IMR-90 (cell line): ENCODE measurements around the gene CTNNA2. TPM values are rescaled to one million over a fixed set of nuclear protein-coding genes. Genes with fewer than 3 reads are reported as not detected.

Experiments
- ATAC-seq: fragments of 200-7000 bp; cut with Tn5 transposase; 2 replicates; pipeline ENCODE4 v1.9.1; 2020; ENCODE audit warnings: low read depth, mild to moderate bottlenecking, moderate library complexity
- BruUV-seq: library from RNA; stranded (reverse); fragments of 400-500 nt; replicated peaks from 2 replicates; lab custom pipeline; 2021; lab: Mats Ljungman, UMichigan
- CTCF ChIA-PET: fragments of 300-600 bp; formaldehyde crosslinking; extraction: SDS; loops from one replicate; lab custom pipeline; 2021; ENCODE audit warnings: antibody characterized with exemption; lab: Yijun Ruan, JAX
- POLR2A ChIA-PET: fragments of 300-600 bp; sonication (Branson Sonifier 250); formaldehyde crosslinking; loops from one replicate; lab custom pipeline; 2022; ENCODE audit warnings: antibody characterized with exemption; ENCODE audit not compliant: unreplicated experiment; lab: Charles Lee
- DNase-seq: peaks from one replicate; pipeline ENCODE4 v3.0.0; 2013
- H2AFZ ChIP-seq: replicated peaks from 2 replicates; pipeline ENCODE3; 2013; ENCODE audit warnings: low read length, mild to moderate bottlenecking; ENCODE audit not compliant: poor library complexity
- H2AK5ac ChIP-seq: 2 replicates; pipeline ENCODE4 v1.6.1; 2013; ENCODE audit warnings: low read depth, low read length, inconsistent platforms
- H2AK9ac ChIP-seq: replicated peaks from 2 replicates; pipeline ENCODE3; 2013; ENCODE audit warnings: mild to moderate bottlenecking, low read depth, low read length, moderate library complexity; ENCODE audit not compliant: poor library complexity
- H2BK120ac ChIP-seq: 2 replicates; pipeline ENCODE4 v1.6.1; 2013; ENCODE audit warnings: low read depth, low read length, inconsistent platforms
- H2BK15ac ChIP-seq: 3 replicates; pipeline ENCODE4 v1.6.1; 2013; ENCODE audit warnings: low read depth, low read length, inconsistent platforms
- H2BK20ac ChIP-seq: 2 replicates; pipeline ENCODE4 v1.6.1; 2013; ENCODE audit warnings: low read depth, mild to moderate bottlenecking, inconsistent platforms, low read length, moderate library complexity
- H2BK5ac ChIP-seq: 2 replicates; pipeline ENCODE4 v1.6.1; 2013; ENCODE audit warnings: mild to moderate bottlenecking, low read depth, low read length, inconsistent platforms; ENCODE audit not compliant: poor library complexity, severe bottlenecking
- H3K14ac ChIP-seq: replicated peaks from 2 replicates; pipeline ENCODE4 v1.6.1; 2013; ENCODE audit warnings: low read depth, low read length, inconsistent platforms
- H3K18ac ChIP-seq: 2 replicates; pipeline ENCODE4 v1.6.1; 2013; ENCODE audit warnings: low read depth, low read length, control low read depth
- H3K23ac ChIP-seq: 2 replicates; pipeline ENCODE4 v1.6.1; 2013; ENCODE audit warnings: low read depth, low read length, inconsistent platforms
- H3K27ac ChIP-seq: 2 replicates; pipeline ENCODE4 v1.5.1; 2013; ENCODE audit warnings: mild to moderate bottlenecking, control low read depth, low read length; ENCODE audit not compliant: insufficient read depth
- H3K27me3 ChIP-seq: 2 replicates; pipeline ENCODE4 v1.6.1; 2013; ENCODE audit warnings: low read length; ENCODE audit not compliant: control insufficient read depth, insufficient read depth
- H3K36me3 ChIP-seq: 2 replicates; pipeline ENCODE4 v1.6.1; 2013; ENCODE audit warnings: low read length, mixed read lengths; ENCODE audit not compliant: control insufficient read depth, insufficient read depth
- H3K4ac ChIP-seq: 2 replicates; pipeline ENCODE4 v1.6.1; 2013; ENCODE audit warnings: low read depth, low read length, inconsistent platforms
- H3K4me1 ChIP-seq: 2 replicates; pipeline ENCODE4 v1.6.1; 2013; ENCODE audit warnings: low read length, mixed read lengths; ENCODE audit not compliant: control insufficient read depth, insufficient read depth
- H3K4me2 ChIP-seq: 2 replicates; pipeline ENCODE4 v1.6.1; 2013; ENCODE audit warnings: low read depth, mild to moderate bottlenecking, control low read depth, low read length, moderate library complexity
- H3K4me3 ChIP-seq: 2 replicates; pipeline ENCODE4 v1.5.1; 2013; ENCODE audit warnings: low read depth, mild to moderate bottlenecking, control low read depth, low read length, moderate library complexity; ENCODE audit not compliant: insufficient read depth
- H3K56ac ChIP-seq: 2 replicates; pipeline ENCODE4 v1.6.1; 2013; ENCODE audit warnings: low read length, inconsistent platforms; ENCODE audit not compliant: insufficient read depth; ENCODE audit errors: extremely low read depth
- H3K79me1 ChIP-seq, 2 experiments: 2 replicates each; pipeline ENCODE4 v1.6.1; 2013; ENCODE audit warnings: low read length in 2 of 2, inconsistent platforms in 1 of 2, low read depth in 1 of 2
- H3K9ac ChIP-seq: 2 replicates; pipeline ENCODE4 v1.6.1; 2013; ENCODE audit warnings: low read depth, low read length, control low read depth
- H3K9me1 ChIP-seq: 2 replicates; pipeline ENCODE4 v1.6.1; 2013; ENCODE audit warnings: low read length, inconsistent platforms; ENCODE audit not compliant: insufficient read depth
- H3K9me3 ChIP-seq: 2 replicates; pipeline ENCODE4 v1.6.1; 2013; ENCODE audit warnings: low read length; ENCODE audit not compliant: control insufficient read depth, insufficient read depth
- H4K20me1 ChIP-seq: 2 replicates; pipeline ENCODE4 v1.6.1; 2013; ENCODE audit warnings: low read length, inconsistent platforms; ENCODE audit not compliant: insufficient read depth
- H4K5ac ChIP-seq: 2 replicates; pipeline ENCODE4 v1.6.1; 2013; ENCODE audit warnings: mild to moderate bottlenecking, low read depth, low read length, control low read depth
- H4K8ac ChIP-seq, 2 experiments: 2 replicates each; pipeline ENCODE4 v1.6.1; 2013; ENCODE audit warnings: low read depth in 2 of 2, low read length in 2 of 2, control low read depth in 1 of 2, inconsistent platforms in 1 of 2
- H4K91ac ChIP-seq: 2 replicates; pipeline ENCODE4 v1.6.1; 2013; ENCODE audit warnings: low read depth, low read length, inconsistent platforms; ENCODE audit not compliant: insufficient read depth
- BHLHE40 ChIP-seq: fragments of 150-350 bp; IDR thresholded peaks from 2 replicates; pipeline ENCODE4 v1.6.1; 2016; ENCODE audit warnings: mild to moderate bottlenecking, low read depth, low read length
- CEBPB ChIP-seq: IDR thresholded peaks from 2 replicates; pipeline ENCODE4 v1.6.1; 2012; ENCODE audit warnings: low read depth, low read length, improper control_type of control experiment
- CHD1 ChIP-seq: IDR thresholded peaks from 2 replicates; pipeline ENCODE4 v1.6.1; 2012; ENCODE audit warnings: low read depth, low read length, improper control_type of control experiment
- FOS ChIP-seq: fragments of 150-350 bp; IDR thresholded peaks from 2 replicates; pipeline ENCODE4 v1.6.1; 2016; ENCODE audit warnings: low read depth, low read length
- MAFK ChIP-seq: IDR thresholded peaks from 2 replicates; pipeline ENCODE4 v1.6.1; 2012; ENCODE audit warnings: low read depth, low read length, improper control_type of control experiment
- MAZ ChIP-seq: IDR thresholded peaks from 2 replicates; pipeline ENCODE4 v1.6.1; 2012; ENCODE audit warnings: low read depth, mild to moderate bottlenecking, low read length, improper control_type of control experiment, moderate library complexity, borderline replicate concordance
- MXI1 ChIP-seq: IDR thresholded peaks from 2 replicates; pipeline ENCODE4 v1.6.1; 2012; ENCODE audit warnings: low read depth, mild to moderate bottlenecking, low read length, moderate library complexity, borderline replicate concordance
- NFE2L2 ChIP-seq: fragments of 150-350 bp; IDR thresholded peaks from 2 replicates; pipeline ENCODE4 v1.6.1; 2016; ENCODE audit warnings: low read depth, mild to moderate bottlenecking, low read length
- POLR2A ChIP-seq: IDR thresholded peaks from 2 replicates; pipeline ENCODE4 v1.6.1; 2012; ENCODE audit warnings: mild to moderate bottlenecking, low read depth, low read length
- RAD21 ChIP-seq: IDR thresholded peaks from 2 replicates; pipeline ENCODE4 v1.6.1; 2012; ENCODE audit warnings: low read length, improper control_type of control experiment
- RCOR1 ChIP-seq: IDR thresholded peaks from 2 replicates; pipeline ENCODE4 v1.6.1; 2012; ENCODE audit warnings: mild to moderate bottlenecking, low read length, improper control_type of control experiment; ENCODE audit not compliant: insufficient replicate concordance
- RFX5 ChIP-seq: IDR thresholded peaks from 2 replicates; pipeline ENCODE4 v1.8.0; 2012; ENCODE audit warnings: low read depth, mild to moderate bottlenecking, low read length, moderate library complexity
- SMC3 ChIP-seq: fragments of 150-350 bp; IDR thresholded peaks from 2 replicates; pipeline ENCODE4 v1.6.1; 2016; ENCODE audit warnings: low read depth, mild to moderate bottlenecking, antibody characterized with exemption, low read length, moderate library complexity
- WGBS, 2 experiments: methylation state at CpG; one replicate each; pipeline versions ENCODE4 v1.1.5 to v1.1.7; 2013; ENCODE audit warnings: missing lambda C conversion rate in 2 of 2; ENCODE audit not compliant: insufficient read length in 1 of 2; ENCODE audit errors: extremely low coverage in 2 of 2; 5-methylcytosine and 5-hydroxymethylcytosine counted together
- dilution Hi-C: fragments of 300-500 bp; cut with HindIII; formaldehyde crosslinking; loops from one replicate; pipeline ENCODE4 v1.14.3; 2018; ENCODE audit warnings: low sequenced_read_pairs; ENCODE audit not compliant: unreplicated experiment
- in situ Hi-C: fragments of 300-500 bp; cut with MboI; formaldehyde crosslinking; loops from 3 replicates; pipeline ENCODE4 v1.14.3; 2019; ENCODE audit warnings: low sequenced_read_pairs, inconsistent platforms, mixed read lengths
- intact Hi-C: fragments of 100-400 bp; cut with micrococcal nuclease; formaldehyde crosslinking; loops from 2 replicates; pipeline ENCODE4 v1.10.0; 2022
- polyA plus RNA-seq, 3 experiments: library from polyadenylated mRNA; depleted of rRNA; stranded (reverse); fragments of >200 nt; gene quantifications; 2 replicates each; pipeline ENCODE4 v1.2.3, GENCODE V29; 2012; ENCODE audit warnings: low replicate concordance in 1 of 3
- total RNA-seq: library from RNA; depleted of rRNA; stranded (reverse); fragments of >200 nt; gene quantifications from 2 replicates; pipeline ENCODE4 v1.2.3, GENCODE V29; 2012
- TF ChIP-seq, protein P1 (sequence below): conservative IDR thresholded peaks from 2 replicates; pipeline ENCODE4 v1.5.1; 2012; ENCODE audit warnings: mild to moderate bottlenecking, low read depth, low read length, improper control_type of control experiment
- TF ChIP-seq, protein P2 (sequence below): fragments of 150-350 bp; IDR thresholded peaks from 2 replicates; pipeline ENCODE4 v1.6.1; 2016; ENCODE audit warnings: low read depth, mild to moderate bottlenecking, low read length, moderate library complexity, borderline replicate concordance
- TF ChIP-seq, protein P3 (sequence below): fragments of 150-350 bp; IDR thresholded peaks from 2 replicates; pipeline ENCODE4 v1.6.1; 2017; ENCODE audit warnings: mild to moderate bottlenecking, antibody characterized with exemption, low read length, low read depth

Gene CTNNA2
- total and polyA plus RNA-seq, 2 of the 4 experiments (the other 2 are of a cell fraction): not detected

DNA sequence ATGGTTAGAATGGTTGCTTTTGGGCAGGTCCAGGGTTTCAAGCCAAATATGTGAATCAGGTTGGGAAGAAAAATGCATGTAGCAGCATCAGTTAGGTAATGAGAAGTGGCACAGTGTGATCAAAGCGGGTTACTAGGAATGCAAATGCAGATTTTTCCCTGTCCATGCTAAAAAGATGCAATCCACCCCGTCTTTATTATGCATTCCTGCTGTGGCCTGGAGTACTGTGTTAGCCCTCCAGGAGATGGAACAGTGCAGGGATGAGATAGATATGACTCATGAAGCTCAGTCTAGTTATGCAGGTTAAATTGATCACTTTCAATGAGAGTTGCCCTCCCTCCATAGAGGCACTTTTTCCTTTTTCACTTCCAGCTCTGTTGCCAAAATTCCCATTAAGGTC lies 283.8 kb downstream of the CTNNA2 start:
- no peak for ATAC-seq
- DNase-seq: no peak
- H2AFZ ChIP-seq: no peak overlapping the region
- ChIA-PET POLR2A (no interaction called here), CTCF (interaction anchor here (0.8 kb wide), 1 partner anchor 12 kb away, joined by 3 read pairs; no protein-coding TSS in a partner anchor)
- H4K20me1 ChIP-seq: no peaks in the 10 kb centered on the region
- in situ Hi-C loops: no loop called here
- no peak overlapping the region for H3K4ac ChIP-seq
- H3K4me3 ChIP-seq: no peak overlapping the region
- H3K9me1 ChIP-seq: no peaks in the 10 kb centered on the region
- H2BK15ac ChIP-seq: no peak overlapping the region
- H3K18ac ChIP-seq: no peak overlapping the region
- no peak overlapping the region for H3K4me2 ChIP-seq
- H3K56ac ChIP-seq: no peak overlapping the region
- no peak overlapping the region for H2AK9ac ChIP-seq
- no peak for TF ChIP-seq SMC3
- TF ChIP-seq, protein P1, sequence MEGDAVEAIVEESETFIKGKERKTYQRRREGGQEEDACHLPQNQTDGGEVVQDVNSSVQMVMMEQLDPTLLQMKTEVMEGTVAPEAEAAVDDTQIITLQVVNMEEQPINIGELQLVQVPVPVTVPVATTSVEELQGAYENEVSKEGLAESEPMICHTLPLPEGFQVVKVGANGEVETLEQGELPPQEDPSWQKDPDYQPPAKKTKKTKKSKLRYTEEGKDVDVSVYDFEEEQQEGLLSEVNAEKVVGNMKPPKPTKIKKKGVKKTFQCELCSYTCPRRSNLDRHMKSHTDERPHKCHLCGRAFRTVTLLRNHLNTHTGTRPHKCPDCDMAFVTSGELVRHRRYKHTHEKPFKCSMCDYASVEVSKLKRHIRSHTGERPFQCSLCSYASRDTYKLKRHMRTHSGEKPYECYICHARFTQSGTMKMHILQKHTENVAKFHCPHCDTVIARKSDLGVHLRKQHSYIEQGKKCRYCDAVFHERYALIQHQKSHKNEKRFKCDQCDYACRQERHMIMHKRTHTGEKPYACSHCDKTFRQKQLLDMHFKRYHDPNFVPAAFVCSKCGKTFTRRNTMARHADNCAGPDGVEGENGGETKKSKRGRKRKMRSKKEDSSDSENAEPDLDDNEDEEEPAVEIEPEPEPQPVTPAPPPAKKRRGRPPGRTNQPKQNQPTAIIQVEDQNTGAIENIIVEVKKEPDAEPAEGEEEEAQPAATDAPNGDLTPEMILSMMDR: no peak
- TF ChIP-seq RCOR1: no peak
- no peak for TF ChIP-seq MXI1
- no peak for TF ChIP-seq MAFK
- TF ChIP-seq, protein P2, sequence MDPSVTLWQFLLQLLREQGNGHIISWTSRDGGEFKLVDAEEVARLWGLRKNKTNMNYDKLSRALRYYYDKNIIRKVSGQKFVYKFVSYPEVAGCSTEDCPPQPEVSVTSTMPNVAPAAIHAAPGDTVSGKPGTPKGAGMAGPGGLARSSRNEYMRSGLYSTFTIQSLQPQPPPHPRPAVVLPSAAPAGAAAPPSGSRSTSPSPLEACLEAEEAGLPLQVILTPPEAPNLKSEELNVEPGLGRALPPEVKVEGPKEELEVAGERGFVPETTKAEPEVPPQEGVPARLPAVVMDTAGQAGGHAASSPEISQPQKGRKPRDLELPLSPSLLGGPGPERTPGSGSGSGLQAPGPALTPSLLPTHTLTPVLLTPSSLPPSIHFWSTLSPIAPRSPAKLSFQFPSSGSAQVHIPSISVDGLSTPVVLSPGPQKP: no peak
- no peak for TF ChIP-seq CHD1
- TF ChIP-seq, protein P3, sequence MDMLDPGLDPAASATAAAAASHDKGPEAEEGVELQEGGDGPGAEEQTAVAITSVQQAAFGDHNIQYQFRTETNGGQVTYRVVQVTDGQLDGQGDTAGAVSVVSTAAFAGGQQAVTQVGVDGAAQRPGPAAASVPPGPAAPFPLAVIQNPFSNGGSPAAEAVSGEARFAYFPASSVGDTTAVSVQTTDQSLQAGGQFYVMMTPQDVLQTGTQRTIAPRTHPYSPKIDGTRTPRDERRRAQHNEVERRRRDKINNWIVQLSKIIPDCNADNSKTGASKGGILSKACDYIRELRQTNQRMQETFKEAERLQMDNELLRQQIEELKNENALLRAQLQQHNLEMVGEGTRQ: no peak
- TF ChIP-seq POLR2A: no peak
- TF ChIP-seq FOS: no peak
- TF ChIP-seq RFX5: no peak
- no peak for TF ChIP-seq MAZ
- TF ChIP-seq CEBPB: no peak
- no peak for TF ChIP-seq RAD21
- no peak for TF ChIP-seq NFE2L2
- TF ChIP-seq BHLHE40: no peak
- H3K27ac ChIP-seq: no peak overlapping the region
- no peak overlapping the region for H3K14ac ChIP-seq
- H3K9ac ChIP-seq: no peak overlapping the region
- H3K9me3 ChIP-seq: 0 out of 2 replicates have a peak, but pooled peaks cover 2% of the 10 kb centered on the region
- H4K5ac ChIP-seq: no peak overlapping the region
- intact Hi-C loops: no loop called here
- no peak overlapping the region for H2BK20ac ChIP-seq
- no peaks in the 10 kb centered on the region for H3K27me3 ChIP-seq
- WGBS, 2 experiments: no CpG with 5 or more reads among the region's 2 CpGs
- BruUV-seq: no TSS peak
- no peak overlapping the region for H4K91ac ChIP-seq
- no peaks in the 10 kb centered on the region for H3K4me1 ChIP-seq
- H2BK5ac ChIP-seq: no peak overlapping the region
- no peaks in the 10 kb centered on the region for H3K36me3 ChIP-seq
- no peaks in the 10 kb centered on the region for H3K79me1 ChIP-seq
- dilution Hi-C loops: no loop called here
- no peak overlapping the region for H2AK5ac ChIP-seq
- no peak overlapping the region for H3K23ac ChIP-seq
- no peak overlapping the region for H2BK120ac ChIP-seq
- H4K8ac ChIP-seq: no peak overlapping the region
